ENCODE measurements around the gene MBNL2. TPM values are rescaled to one million over a fixed set of nuclear protein-coding genes. Genes with fewer than 3 reads are reported as not detected.

MBNL2 gene
- total RNA-seq, 1 experiment from 2014 or later: 0.85 TPM

DNA sequence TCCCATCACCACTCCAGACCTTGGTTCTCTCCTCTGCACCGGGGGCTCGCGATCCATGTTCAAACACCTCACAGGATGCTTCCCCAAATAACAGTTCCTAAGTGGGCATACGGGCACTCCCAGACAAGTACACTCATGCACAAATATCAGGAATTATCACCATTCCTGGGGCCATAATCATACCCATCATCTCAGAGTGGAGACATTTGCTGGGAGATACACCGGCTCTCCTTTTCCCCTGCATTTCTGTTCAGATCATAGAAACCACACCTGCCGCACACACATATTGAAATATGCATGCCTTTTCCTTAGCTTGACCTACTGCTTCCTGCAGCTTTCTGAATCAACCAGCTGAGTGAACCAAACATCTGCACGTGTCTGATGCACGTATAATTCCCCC lies 33.9 kb upstream of the MBNL2 start (continued):
- no peak for TF ChIP-seq ATF6 (CRISPR knock-in tag; IDR thresholded peaks at IDR 0.05)
- no peak for TF ChIP-seq TP53 (CRISPR knock-in tag; IDR thresholded peaks at IDR 0.05)
- no peak for TF ChIP-seq JAZF1 (CRISPR knock-in tag; IDR thresholded peaks at IDR 0.05)
- no peak for TF ChIP-seq AFF4 (CRISPR knock-in tag; IDR thresholded peaks at IDR 0.05; ENCODE audit: borderline replicate concordance)
- no peak for TF ChIP-seq ZNF219 (CRISPR knock-in tag; IDR thresholded peaks at IDR 0.05; ENCODE audit: borderline replicate concordance)
- no peak for TF ChIP-seq ZMAT4 (CRISPR knock-in tag; IDR thresholded peaks at IDR 0.05)
- no peak for TF ChIP-seq MYBL2 (CRISPR knock-in tag; IDR thresholded peaks at IDR 0.05)

GRCh38 chr13:97189928-97190327 lies 32.2 kb upstream of the MBNL2 start:
- H3K27me3 Mint-ChIP-seq (ENCODE audit: low read depth): peaks cover 6% of the 10 kb centered on the region
- TF ChIP-seq RELA (CRISPR knock-in tag; IDR thresholded peaks at IDR 0.05; ENCODE audit: borderline replicate concordance): no peak
- no peak for TF ChIP-seq TEAD1 (CRISPR knock-in tag; IDR thresholded peaks at IDR 0.05)
- TF ChIP-seq ZNF396 (CRISPR knock-in tag; IDR thresholded peaks at IDR 0.05; ENCODE audit: borderline replicate concordance): no peak
- TF ChIP-seq E2F5 (CRISPR knock-in tag; IDR thresholded peaks at IDR 0.05): no peak
- no peak for TF ChIP-seq ZNF425 (CRISPR knock-in tag; conservative IDR thresholded peaks at IDR 0.05)
- no peak for TF ChIP-seq ETV6 (CRISPR knock-in tag; IDR thresholded peaks at IDR 0.05)

GRCh38 chr13:97191142-97191541 lies 31.0 kb upstream of the MBNL2 start:
- ATAC-seq (peak; percentile 26; the same call in 1 of the 2 replicates), DNase-seq (ENCODE audit: low spot score) (no peak)
- Mint-ChIP-seq H3K9me3 (peaks cover 25% of the 10 kb centered on the region), H3K27ac (no peak overlapping the region), H3K27me3 (ENCODE audit: low read depth) (peaks cover 3% of the 10 kb centered on the region), H3K4me3 (no peak overlapping the region), H3K36me3 (no peaks in the 10 kb centered on the region), H3K4me1 (peaks cover 19% of the 10 kb centered on the region)
- ChIA-PET CTCF (interaction anchor here (0.6 to 1.0 kb wide), 2 partner anchors 31 to 81 kb away, joined by 3 to 4 read pairs; partner anchors contain the start of gene MBNL2), POLR2A (interaction anchor here (0.6 kb wide), 1 partner anchor 191 kb away, joined by 5 read pairs; no protein-coding TSS in a partner anchor)
- TF ChIP-seq TCF7 (CRISPR knock-in tag; IDR thresholded peaks at IDR 0.05; ENCODE audit: low read depth): no peak
- no peak for TF ChIP-seq ZNF317 (CRISPR knock-in tag; IDR thresholded peaks at IDR 0.05; ENCODE audit: borderline replicate concordance, low read depth)
- TF ChIP-seq, protein P1, sequence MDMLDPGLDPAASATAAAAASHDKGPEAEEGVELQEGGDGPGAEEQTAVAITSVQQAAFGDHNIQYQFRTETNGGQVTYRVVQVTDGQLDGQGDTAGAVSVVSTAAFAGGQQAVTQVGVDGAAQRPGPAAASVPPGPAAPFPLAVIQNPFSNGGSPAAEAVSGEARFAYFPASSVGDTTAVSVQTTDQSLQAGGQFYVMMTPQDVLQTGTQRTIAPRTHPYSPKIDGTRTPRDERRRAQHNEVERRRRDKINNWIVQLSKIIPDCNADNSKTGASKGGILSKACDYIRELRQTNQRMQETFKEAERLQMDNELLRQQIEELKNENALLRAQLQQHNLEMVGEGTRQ (CRISPR knock-in tag; IDR thresholded peaks at IDR 0.05): no peak
- TF ChIP-seq, protein P2, sequence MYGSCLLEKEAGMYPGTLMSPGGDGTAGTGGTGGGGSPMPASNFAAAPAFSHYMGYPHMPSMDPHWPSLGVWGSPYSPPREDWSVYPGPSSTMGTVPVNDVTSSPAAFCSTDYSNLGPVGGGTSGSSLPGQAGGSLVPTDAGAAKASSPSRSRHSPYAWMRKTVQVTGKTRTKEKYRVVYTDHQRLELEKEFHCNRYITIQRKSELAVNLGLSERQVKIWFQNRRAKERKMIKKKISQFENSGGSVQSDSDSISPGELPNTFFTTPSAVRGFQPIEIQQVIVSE (CRISPR knock-in tag; IDR thresholded peaks at IDR 0.05; ENCODE audit: borderline replicate concordance): no peak
- no peak for TF ChIP-seq KAT7 (CRISPR knock-in tag; IDR thresholded peaks at IDR 0.05; ENCODE audit: borderline replicate concordance)
- no peak for TF ChIP-seq ZNF423 (CRISPR knock-in tag; IDR thresholded peaks at IDR 0.05)
- TF ChIP-seq, protein P3, sequence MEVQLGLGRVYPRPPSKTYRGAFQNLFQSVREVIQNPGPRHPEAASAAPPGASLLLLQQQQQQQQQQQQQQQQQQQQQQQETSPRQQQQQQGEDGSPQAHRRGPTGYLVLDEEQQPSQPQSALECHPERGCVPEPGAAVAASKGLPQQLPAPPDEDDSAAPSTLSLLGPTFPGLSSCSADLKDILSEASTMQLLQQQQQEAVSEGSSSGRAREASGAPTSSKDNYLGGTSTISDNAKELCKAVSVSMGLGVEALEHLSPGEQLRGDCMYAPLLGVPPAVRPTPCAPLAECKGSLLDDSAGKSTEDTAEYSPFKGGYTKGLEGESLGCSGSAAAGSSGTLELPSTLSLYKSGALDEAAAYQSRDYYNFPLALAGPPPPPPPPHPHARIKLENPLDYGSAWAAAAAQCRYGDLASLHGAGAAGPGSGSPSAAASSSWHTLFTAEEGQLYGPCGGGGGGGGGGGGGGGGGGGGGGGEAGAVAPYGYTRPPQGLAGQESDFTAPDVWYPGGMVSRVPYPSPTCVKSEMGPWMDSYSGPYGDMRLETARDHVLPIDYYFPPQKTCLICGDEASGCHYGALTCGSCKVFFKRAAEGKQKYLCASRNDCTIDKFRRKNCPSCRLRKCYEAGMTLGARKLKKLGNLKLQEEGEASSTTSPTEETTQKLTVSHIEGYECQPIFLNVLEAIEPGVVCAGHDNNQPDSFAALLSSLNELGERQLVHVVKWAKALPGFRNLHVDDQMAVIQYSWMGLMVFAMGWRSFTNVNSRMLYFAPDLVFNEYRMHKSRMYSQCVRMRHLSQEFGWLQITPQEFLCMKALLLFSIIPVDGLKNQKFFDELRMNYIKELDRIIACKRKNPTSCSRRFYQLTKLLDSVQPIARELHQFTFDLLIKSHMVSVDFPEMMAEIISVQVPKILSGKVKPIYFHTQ (CRISPR knock-in tag; IDR thresholded peaks at IDR 0.05): no peak

More at GRCh38 chr13:97189928-97190327, 32.2 kb upstream of the MBNL2 start:
- H3K9me3 Mint-ChIP-seq: peaks cover 20% of the 10 kb centered on the region
- ChIA-PET CTCF (no interaction called here), POLR2A (no interaction called here)
- H3K4me1 Mint-ChIP-seq: peaks cover 12% of the 10 kb centered on the region
- no peaks in the 10 kb centered on the region for H3K36me3 Mint-ChIP-seq
- DNase-seq (ENCODE audit: low spot score) (no peak), ATAC-seq (no peak)
- no peak overlapping the region for H3K4me3 Mint-ChIP-seq
- H3K27ac Mint-ChIP-seq: no peak overlapping the region
